ENCODE measurements around the gene MAD1L1.

- TF ChIP-seq CTCF (IDR thresholded peaks at IDR 0.05) = no peak
- no peak for TF ChIP-seq POLR2A (IDR thresholded peaks at IDR 0.05)
Measured at GRCh38 chr7:2010551-2011265, 222.0 kb downstream of the MAD1L1 start.
